PC-3 (cell line): ENCODE results near the gene LGALS9.

ENCODE experiments used
- EZH2 ChIP-seq: fragments of 300-600 bp; sonication (generic); IDR thresholded peaks from one replicate; pipeline ENCODE4 v1.6.1; 2017; ENCODE audit warnings: antibody characterized with exemption, mild to moderate bottlenecking, low read length; ENCODE audit not compliant: unreplicated experiment
- TF ChIP-seq, protein P1 (sequence below): fragments of 300-600 bp; sonication (generic); conservative IDR thresholded peaks from 2 replicates; pipeline ENCODE4 v1.5.1; 2017; ENCODE audit warnings: antibody characterized with exemption, low read depth, mild to moderate bottlenecking, low read length

- TF ChIP-seq, protein P1, sequence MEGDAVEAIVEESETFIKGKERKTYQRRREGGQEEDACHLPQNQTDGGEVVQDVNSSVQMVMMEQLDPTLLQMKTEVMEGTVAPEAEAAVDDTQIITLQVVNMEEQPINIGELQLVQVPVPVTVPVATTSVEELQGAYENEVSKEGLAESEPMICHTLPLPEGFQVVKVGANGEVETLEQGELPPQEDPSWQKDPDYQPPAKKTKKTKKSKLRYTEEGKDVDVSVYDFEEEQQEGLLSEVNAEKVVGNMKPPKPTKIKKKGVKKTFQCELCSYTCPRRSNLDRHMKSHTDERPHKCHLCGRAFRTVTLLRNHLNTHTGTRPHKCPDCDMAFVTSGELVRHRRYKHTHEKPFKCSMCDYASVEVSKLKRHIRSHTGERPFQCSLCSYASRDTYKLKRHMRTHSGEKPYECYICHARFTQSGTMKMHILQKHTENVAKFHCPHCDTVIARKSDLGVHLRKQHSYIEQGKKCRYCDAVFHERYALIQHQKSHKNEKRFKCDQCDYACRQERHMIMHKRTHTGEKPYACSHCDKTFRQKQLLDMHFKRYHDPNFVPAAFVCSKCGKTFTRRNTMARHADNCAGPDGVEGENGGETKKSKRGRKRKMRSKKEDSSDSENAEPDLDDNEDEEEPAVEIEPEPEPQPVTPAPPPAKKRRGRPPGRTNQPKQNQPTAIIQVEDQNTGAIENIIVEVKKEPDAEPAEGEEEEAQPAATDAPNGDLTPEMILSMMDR = no peak
- no peak for TF ChIP-seq EZH2
These were observed 42.6 kb upstream of the LGALS9 start for GRCh38 chr17:27588354-27588753.
